GM19395 (cell line): ENCODE data around the gene MAGEA8.
A peak's percentile ranks its signal among the peaks of the same experiment; 100 is the strongest.
"Not testable (repeated sequence)": the region's sequence is repeated elsewhere in the genome, so short reads cannot be mapped to it uniquely, and the experiment has no call there.

Experiments
- ATAC-seq: cut with Tn5 transposase; IDR thresholded peaks from one replicate; pipeline ENCODE4 v1.9.1; 2021; ENCODE audit warnings: mild to moderate bottlenecking, moderate library complexity; ENCODE audit not compliant: unreplicated experiment

Gene MAGEA8

DNA sequence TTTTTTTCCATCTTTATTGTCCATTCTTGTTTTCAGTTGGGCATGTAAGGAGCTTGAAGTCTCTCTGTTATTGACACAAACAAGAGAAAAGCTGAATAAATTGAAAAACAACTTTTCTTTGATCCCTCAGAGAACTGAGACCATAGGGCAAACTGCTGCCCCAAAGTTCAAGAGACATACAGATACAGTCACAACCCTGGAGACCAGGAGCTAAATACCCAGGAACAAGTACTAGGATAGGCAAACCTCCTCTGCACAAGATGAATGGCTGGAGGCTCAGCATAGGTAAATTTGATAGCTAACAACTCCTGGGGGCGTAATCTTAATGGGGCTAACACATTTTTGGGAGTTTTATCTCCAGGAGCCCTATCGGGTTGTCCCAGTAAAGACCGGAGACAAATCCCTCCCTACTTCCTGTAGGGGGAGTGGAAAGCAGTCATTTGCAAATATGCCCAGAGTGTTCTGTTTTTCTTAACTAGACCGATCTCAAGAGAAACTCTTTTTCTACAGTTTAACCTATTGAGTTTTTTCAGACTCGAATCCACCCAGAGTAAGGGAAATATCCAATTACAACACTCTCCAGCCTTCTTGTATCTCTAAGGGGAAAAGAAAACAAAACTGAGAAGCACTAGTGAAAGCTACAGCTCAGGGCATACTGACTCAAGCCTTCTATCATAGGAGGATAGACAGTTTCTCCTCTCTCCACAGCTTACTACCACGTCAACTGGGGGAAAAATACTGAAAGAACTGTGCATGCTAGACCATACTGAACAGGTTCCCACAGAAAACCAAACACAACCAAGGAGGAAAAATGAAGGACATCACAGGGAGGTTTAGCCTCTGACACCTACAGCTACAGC, 23.1 kb downstream of the MAGEA8 start:
- peak; percentile 83 for ATAC-seq

- ATAC-seq: peak; percentile 63
Measured at GRCh38 chrX:149908308-149908707, 27.3 kb downstream of the MAGEA8 start.

DNA sequence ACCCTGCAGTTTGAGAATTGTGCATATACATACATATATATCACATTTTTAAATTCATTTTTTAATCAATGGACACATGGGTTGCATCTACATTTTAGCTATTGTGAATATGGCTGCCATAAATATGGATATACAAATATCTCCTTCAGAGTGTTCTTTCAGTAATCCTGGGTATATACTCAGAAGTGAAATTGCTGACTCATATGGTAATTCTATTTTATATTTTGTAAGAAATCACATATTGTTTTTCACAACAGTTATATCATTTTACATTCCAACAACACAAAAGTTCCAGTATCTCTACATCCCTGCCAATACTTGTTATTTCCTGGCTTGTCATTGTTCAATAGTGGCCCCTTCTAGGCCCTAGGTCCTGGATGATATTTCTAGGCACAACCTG, 27.7 kb downstream of the MAGEA8 start:
- ATAC-seq: no peak

GRCh38 chrX:149909324-149910177, 28.6 kb downstream of the MAGEA8 start:
- no peak for ATAC-seq

- ATAC-seq: no peak
Measured at GRCh38 chrX:149910178-149910695, 29.3 kb downstream of the MAGEA8 start.

GRCh38 chrX:149916745-149917392, 35.9 kb downstream of the MAGEA8 start:
- no peak for ATAC-seq

GRCh38 chrX:149923836-149924235, 42.9 kb downstream of the MAGEA8 start:
- not testable (repeated sequence) for ATAC-seq

DNA sequence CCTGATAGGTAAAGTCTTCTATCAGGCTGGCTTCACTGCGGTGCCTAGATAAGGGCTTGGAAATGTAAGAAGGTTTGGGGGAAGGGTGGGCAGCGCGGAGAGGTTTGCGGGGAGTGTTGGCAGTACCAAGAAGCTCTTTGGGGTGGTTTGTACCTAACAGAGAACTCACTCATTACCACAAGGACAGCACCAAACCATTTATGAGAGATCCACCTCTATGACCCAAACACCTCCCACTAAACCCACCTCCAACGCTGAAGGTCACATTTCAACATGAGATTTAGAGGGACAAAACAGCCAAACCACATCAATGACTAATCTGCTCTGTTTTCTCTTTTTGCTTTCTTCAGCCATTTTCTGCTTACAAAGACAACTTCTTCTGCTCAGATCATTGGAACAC, 43.5 kb downstream of the MAGEA8 start:
- ATAC-seq: not testable (repeated sequence)

- not testable (repeated sequence) for ATAC-seq
Measured at GRCh38 chrX:149927245-149927963, 46.4 kb downstream of the MAGEA8 start.

- not testable (repeated sequence) for ATAC-seq
Measured at GRCh38 chrX:149927964-149928258, 46.9 kb downstream of the MAGEA8 start.

- ATAC-seq: not testable (repeated sequence)
Measured at GRCh38 chrX:149928635-149929034, 47.7 kb downstream of the MAGEA8 start.

- ATAC-seq: not testable (repeated sequence)
Measured at GRCh38 chrX:149929400-149929799, 48.4 kb downstream of the MAGEA8 start, which contains the start of gene HSFX4. Gene HSFX4, plus strand, starts transcription at chrX:149929573. Its CDS starts 72 bp downstream, at chrX:149929645.

GRCh38 chrX:149931355-149931754, 50.4 kb downstream of the MAGEA8 start:
- ATAC-seq: not testable (repeated sequence)

- not testable (repeated sequence) for ATAC-seq
Measured at GRCh38 chrX:149932150-149932549, 51.2 kb downstream of the MAGEA8 start.

DNA sequence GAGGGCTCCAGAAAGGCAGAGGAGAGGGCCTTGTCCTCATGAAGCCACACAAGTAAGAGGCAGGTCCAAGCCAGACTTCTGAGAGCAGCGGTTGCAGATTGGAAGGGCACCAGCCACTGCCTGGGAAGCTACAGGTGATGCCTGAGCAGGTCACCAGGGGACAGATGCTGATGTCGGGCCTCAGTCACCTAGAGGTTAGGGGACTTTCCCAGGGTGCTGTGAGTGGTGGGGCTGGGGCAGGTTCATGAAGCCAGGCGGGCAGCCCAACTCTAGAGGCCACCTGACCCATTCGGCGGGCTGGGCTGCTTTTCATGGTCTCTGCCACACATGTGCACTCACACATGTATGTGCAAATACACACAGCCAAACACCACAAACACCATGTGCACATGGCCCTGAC, 52.0 kb downstream of the MAGEA8 start:
- not testable (repeated sequence) for ATAC-seq

DNA sequence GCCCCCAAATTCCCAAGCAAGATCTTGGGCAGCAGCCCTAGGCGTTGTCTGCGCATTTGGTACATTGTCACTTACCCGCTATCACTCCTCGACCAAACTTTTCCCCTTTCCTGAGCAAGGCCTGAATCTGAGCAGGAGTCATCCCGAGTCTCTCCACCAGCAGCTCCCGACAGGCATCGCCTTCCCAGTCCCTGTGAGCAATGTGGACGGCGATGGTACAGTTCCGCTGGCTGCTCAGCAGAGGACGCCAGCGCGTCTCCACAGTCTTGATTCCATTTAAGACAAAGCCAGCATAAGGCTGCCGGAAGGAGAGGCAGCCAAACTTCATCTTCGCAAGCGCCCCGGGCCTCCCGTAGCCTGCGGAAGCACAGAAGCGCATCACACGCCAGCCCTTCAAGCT, 52.6 kb downstream of the MAGEA8 start:
- ATAC-seq: not testable (repeated sequence)
